KBM-7 (cell line): Measurements from ENCODE around the gene KSR1.

ENCODE experiments used
- DNase-seq: peaks from one replicate; pipeline ENCODE4 v3.0.0-alpha.2; 2015
- in situ Hi-C: fragments of 300-500 bp; cut with MboI; formaldehyde crosslinking; loops from 2 replicates; pipeline ENCODE4 v1.14.3; 2020; ENCODE audit warnings: low sequenced_read_pairs, low pct_unique_long_range_greater_than_20kb, mixed read lengths

KSR1 gene

GRCh38 chr17:27502526-27503324, 46.5 kb downstream of the KSR1 start:
- DNase-seq, result no peak
- in situ Hi-C loops, result no loop called here

GRCh38 chr17:27503611-27504010, 47.4 kb downstream of the KSR1 start:
- no peak for DNase-seq
- in situ Hi-C loops, result no loop called here

GRCh38 chr17:27504188-27504995, 48.1 kb downstream of the KSR1 start:
- in situ Hi-C loops, result no loop called here
- no peak for DNase-seq

- in situ Hi-C loops, result no loop called here
- DNase-seq, result no peak
These were observed 50.3 kb downstream of the KSR1 start for GRCh38 chr17:27506348-27507218.

GRCh38 chr17:27511168-27511883, 55.1 kb downstream of the KSR1 start:
- DNase-seq, result no peak
- in situ Hi-C loops, result no loop called here

GRCh38 chr17:27512031-27512430, 55.8 kb downstream of the KSR1 start:
- DNase-seq, result no peak
- in situ Hi-C loops, result no loop called here

GRCh38 chr17:27512511-27513346, 56.5 kb downstream of the KSR1 start:
- in situ Hi-C loops, result no loop called here
- no peak for DNase-seq

- no peak for DNase-seq
- in situ Hi-C loops, result no loop called here
These were observed 57.6 kb downstream of the KSR1 start for GRCh38 chr17:27513849-27514248.

- no peak for DNase-seq
- in situ Hi-C loops, result no loop called here
These were observed 58.6 kb downstream of the KSR1 start for GRCh38 chr17:27514595-27515413.

GRCh38 chr17:27518048-27518447, 61.8 kb downstream of the KSR1 start:
- no peak for DNase-seq
- in situ Hi-C loops, result no loop called here

- no peak for DNase-seq
- in situ Hi-C loops, result no loop called here
These were observed 62.6 kb downstream of the KSR1 start for GRCh38 chr17:27518545-27519521.

GRCh38 chr17:27519550-27519949, 63.3 kb downstream of the KSR1 start:
- in situ Hi-C loops, result no loop called here
- no peak for DNase-seq

GRCh38 chr17:27520491-27521185, 64.4 kb downstream of the KSR1 start:
- in situ Hi-C loops, result no loop called here
- no peak for DNase-seq

GRCh38 chr17:27521281-27522027, 65.2 kb downstream of the KSR1 start:
- DNase-seq, result no peak
- in situ Hi-C loops, result no loop called here

GRCh38 chr17:27522028-27522635, 65.9 kb downstream of the KSR1 start:
- DNase-seq, result no peak
- in situ Hi-C loops, result no loop called here
